Measurements from ENCODE around the gene RAI1.
"Not testable (repeated sequence)": the region's sequence is repeated elsewhere in the genome, so short reads cannot be mapped to it uniquely, and the experiment has no call there.

The RAI1 gene

DNA sequence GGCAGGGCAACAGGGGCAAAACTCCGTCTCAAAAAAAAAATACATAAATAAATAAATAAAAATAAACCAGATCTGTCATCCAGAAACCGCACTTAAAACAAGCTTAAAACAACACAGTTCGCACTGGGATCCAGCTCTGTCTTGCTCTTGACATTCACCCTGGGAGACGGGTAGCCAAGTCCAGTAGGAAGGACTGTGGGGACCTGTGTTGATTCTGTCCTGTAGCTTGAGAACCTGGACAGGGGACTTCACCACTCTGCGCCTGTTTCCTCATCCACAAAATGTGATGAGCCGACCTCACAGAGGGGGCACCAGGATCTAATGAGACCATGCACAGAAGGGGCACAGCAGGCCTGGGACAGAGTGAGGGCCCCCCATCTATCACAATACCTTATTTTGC, 1.5 kb upstream of the RAI1 start:
- DNase-seq: no peak

DNA sequence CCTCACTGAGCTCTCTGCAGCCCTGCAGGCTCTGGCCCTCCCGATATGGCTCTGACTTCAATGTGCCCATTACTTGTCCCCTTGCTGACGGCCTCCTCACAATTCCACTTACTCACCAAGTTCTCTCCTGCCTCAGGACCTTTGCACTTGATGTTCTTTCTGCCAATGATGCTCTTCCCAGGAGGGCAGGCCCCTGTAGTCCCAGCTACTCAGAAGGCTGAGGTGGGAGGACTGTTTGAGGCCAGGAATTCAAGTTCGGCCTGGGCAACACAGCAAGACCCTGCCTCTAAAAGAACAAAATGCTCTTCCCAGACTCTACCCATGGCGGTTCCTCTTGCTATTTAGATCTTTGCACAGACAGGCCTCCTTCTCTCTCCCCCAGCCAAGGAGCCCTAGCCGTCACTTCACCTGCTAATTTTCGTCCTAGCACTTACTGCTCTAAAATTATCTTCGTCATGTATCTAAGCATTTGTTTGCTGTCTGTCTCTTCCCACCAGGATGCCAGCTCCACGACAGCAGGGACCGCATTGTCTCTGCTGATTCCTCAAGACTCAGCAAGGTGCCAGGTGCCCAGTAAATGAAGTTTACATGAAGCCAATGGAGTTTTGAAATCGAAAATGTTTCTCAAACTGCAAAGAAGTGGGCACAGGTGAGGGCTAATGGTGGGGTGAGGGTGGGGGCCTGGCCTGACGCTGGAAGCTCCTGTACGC, 626 bp upstream of the RAI1 start:
- no peak for DNase-seq

DNA sequence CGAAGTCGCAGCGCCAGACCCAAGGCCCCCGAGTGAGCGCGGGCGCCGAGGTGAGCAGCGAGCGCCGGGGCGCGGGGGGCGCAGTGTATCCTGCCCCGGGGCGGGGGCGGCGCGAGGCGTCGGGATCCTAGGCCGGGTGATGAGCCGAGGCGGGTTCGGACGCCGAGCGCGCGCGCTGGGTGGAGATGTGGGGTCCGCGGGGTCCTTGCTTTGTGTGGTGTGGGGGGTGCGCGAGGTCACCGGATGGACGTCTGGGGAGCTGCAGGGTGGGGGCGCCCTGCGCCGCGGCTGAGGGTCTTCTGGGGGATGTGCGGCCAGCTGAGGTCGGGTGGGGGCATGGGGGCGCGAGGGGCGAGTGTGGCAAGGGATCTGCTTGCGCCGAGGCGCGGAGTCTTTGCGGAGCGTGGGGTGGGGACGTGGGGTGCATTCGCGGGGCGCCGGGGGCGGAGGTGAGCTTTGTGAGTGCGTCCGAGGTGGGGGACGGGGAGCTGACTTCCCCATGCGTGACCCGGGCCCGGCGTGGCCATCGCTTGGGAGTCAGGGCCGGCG, 560 bp downstream of the RAI1 start:
- DNase-seq: peak in 16 of 51 donors; percentile 35 to 73 (median 58)

DNA sequence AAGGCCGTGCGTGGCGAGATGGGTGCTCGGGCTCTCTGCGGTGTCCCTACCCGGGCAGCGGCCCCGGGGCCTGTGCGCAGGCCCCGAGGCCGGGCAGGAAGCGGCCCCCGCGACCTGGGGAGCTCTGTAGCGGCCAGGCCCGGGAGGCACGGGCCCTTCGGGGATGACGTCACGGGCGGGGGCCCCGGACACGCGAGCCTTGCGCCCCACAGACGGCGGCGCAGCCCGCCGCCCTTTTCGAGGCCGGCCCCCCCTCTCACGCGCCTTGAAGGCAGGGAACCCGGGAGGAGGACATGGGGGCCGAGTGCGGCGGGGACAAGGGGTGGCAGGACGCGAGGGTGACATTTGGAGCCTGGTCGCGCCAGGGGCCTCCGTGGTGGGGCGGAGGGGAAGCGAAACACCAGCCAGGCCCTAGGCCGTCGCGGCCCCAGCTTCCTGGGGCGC, 1.1 kb downstream of the RAI1 start:
- peak in 30 of 51 donors; percentile 43 to 81 (median 62) for DNase-seq

DNA sequence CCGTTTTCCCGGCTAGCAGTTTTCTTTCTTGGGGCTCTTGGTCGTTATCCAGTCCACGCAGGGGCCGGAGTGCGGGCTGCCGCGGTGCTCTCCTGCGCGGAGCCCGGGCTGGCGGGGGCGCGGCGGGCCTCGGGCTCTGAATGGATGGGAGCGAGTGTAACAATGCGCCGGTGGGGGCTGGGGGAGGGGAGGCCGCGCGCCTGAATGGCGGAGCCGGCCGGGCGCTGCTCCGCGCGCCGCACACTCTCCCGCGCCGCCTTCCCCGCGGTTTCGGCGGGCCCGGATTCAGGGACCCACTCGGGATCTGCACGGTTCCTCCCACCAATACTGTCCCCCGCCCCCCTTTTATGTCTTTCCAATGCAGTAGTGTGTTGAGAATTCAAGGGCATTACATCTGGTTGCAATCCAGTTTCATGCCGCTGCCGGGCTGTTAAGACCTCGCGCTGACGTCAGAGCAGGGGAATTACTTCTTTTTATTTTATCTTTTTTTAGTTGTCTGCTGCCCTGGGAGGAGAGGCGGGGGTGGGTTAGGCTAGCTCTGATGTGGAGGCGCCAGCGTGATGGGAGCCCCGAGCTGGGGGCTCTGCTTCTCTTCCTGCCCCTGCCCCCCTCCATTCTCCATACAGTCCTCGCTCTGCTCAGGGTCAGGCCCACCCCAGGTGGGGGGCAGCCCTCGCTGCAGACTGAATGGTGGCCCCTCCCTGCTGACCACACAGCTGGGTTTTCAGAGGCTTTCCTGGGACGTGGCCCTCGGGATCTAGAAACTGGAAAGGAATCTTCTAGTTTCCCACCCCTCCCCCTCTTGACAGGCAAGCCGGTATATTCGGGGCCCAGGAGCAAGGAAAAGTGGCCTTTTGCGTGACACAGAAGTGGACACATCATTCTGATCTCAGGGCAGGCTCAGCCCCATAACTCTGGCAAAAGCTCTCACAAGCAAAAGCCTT, 1.8 kb downstream of the RAI1 start:
- DNase-seq: peak in 42 of 51 donors; percentile 29 to 80 (median 56)

DNA sequence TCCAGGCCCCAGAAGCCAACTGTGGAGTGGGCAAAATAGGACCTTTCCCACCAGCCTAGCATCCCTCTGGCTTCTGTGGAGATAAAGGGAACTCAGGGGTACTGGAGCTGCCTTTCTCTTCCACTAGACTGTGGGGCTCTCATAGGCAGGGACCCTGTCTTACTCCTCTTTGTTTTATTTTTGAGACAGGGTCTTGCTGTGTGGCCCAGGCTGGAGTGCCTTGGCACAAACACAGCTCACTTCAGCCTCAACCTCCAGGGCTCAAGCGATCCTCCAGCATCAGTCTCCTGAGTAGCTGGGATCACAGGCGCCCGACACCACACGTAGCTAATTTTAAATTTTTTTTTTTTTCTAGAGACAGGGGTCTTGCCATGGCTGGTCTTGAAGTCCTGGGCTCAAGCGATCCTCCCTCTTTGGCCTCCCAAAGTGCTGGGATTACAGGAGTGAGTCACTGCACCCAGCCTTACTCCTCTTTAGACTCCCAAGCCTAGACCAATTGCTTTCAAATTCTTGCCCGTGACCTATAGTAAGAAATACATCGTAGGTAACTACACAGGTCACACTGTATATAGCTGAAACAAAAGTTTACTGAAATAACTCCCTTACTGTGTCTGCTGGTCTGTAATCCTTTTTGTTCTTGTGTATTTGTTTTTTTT, 2.6 kb downstream of the RAI1 start:
- DNase-seq: no peak

DNA sequence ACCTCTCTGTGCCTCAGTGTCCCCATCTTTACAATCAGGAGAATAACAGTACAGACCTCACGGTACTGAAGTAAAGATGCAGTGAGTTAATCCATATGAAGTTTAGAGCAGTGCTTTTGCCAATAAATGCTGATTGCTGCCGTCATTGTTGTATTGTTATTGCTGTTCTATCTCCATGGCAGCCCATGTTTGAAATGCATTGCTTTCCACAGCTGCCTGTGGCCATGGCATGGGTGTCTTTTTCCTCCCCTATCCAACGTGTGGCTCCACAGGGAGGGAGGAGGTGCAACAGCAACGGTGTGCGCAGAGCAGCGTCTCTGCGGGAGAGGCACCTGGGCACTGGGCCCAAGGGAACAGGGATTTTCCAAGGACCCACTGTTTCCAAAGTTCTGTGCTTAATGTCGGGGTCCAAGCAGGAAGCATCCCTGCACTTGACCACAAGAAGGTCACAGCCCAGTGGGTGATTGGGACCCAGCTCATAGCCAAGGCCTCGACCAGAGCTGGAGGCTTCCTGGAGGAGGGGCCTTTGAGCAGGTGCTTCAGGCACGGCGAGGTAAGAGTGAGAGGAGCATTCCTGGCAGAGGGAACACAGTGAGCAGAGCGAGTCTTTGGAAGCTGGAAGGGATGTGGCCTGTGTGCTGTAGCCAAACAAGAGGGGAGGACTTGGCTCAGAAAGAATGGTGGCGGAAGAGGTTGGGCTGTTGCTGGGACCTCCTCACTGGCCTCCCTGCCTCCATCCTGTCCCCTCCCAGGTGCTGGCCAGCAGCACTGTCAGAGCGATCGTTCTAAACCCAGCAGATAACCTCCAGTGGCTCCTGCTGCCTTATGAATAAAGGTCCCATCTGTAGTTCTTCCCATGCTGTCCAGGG, 3.9 kb downstream of the RAI1 start:
- DNase-seq: no peak

DNA sequence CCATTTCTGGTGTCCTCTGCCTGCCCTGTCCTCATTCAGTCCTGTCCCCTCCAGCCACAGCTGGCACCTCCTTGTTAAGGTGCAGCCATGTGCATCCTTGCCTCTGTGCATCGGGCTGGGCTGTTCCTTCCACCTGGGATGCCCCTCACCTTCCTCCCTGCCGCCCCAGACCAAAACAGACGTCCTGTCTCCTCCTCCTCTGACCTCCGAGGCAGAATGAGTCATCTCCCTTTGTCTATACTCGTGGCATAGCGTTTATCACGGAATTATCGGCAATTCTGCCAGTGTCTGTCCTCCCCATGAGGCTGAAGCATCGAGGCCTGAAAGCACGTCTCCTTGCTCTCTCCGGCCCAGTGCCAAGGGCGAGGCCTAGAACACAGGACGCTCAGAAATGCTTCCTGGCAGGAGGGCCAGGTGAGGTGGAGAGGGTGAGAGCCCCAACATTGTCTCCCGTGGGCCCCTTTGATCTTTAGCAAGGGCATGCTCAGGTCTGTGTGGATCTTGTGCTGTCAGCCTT, 4.6 kb downstream of the RAI1 start:
- DNase-seq: no peak

DNA sequence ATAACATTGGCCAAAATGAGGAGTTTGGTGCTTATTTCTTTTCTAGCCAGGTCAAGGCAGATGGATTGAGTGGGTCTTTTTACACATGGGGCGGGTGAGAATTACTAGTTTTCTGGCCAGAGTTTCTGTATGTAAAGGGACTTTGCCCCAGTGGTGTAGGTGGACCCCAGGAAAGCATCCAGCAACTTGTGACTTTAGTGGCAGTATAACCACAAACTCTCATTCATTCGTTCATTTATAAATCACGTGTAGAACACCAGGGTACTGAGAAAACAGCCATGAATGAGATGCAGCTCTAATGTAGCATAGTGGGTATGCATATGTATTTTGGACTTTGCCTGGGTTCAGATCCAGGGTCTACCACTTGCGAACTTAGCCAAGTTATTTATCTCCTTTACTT, 8.1 kb downstream of the RAI1 start:
- no peak for DNase-seq

DNA sequence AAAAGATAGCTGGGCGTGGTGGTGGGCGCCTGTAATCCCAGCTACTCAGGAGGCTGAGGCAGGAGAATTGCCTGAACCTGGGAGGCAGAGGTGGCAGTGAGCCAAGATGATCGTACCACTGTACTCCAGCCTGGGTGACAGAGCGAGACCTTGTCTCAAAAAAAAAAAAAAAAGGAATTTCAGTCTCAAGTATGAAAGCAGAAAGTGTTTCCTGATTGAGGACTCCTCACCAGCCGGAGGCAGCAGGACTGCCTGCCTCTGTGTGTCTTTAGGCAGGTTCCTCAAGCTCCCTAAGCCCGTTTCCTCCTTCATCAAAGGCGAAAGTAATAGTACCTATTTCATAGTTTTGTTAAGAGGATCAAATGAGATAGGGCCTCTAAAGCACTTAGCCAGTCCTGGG, 9.0 kb downstream of the RAI1 start:
- DNase-seq: not testable (repeated sequence)

DNA sequence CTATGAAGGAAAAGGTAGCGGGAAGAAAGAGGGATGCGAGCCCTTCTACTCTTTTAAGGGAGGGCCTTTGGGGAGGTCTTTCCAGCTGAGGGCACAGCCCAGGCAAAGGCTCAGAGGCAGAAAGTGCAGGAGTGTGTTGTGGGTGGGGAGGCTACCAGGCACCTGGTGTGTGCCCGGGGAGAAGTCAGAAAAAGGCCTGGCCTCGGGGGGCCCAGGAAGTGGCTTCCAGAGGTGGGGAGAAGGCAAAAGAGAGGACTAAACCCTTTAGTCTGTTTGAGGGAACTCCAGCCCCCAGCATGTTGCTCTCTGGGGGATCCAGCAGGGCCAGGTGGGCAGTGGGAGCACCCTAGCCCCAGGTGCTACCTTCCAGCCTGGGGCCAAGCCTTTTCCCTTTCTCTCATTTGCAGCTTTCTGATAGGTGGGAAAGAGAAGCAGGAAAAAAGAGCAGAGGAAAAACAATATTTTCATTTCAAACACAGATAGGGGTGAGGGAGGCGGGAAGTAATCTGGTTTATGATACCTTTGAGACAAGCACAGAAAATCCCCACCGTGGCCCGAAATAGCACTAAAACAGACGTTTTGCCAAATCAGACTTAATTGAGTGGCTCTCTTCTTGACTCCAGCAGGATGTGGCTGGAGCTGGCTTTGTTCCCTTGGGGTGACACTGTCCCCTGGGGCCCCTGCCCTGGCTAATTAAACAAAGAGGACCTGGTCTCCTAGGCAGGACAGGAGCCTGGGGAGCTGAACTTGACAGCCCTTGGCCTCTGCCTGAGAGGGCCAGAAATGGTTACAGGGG, 10.4 kb downstream of the RAI1 start:
- DNase-seq: no peak

DNA sequence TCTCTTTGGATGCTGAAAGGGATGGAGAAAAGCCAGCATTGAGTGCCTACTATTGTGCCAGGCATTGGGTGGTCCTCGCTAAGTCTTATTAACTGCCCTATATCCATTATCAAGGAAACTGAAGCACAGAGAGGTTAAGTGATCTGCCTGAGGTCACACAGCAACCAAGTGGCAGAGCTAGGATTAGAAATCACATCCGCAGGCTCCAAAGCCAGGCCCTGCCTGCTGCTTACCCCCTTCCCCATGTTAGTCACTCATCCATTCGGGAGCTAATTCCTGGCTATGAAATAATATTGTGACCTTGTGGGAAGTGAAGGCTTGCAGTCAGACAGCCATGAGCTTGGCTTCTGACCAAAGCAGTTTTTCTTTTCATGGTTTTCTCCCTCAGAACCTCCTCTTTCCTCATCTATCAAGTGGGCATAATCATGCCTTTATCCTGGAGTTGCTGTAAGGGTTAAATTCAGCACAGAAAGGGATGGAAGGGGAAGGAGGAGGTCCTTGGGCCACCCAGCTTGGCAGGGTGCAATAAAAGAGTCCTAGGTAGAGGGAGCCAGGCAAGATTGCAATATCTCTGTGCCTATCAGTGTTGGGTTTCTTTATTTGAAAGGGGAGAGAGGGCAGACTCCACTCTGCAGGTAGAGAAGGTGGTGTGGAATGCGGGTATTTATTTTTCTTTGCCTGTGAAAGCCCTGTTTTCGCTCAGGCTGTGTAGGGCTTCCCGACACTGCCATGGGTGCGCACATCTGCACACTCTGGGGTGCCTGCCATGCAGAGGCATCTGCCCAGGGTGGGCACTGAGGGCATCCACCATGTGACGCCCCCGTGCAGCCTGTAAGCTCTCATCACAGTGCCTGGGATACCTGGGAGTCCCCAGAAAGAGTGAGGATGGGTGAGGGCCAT, 11.3 kb downstream of the RAI1 start:
- no peak for DNase-seq

DNA sequence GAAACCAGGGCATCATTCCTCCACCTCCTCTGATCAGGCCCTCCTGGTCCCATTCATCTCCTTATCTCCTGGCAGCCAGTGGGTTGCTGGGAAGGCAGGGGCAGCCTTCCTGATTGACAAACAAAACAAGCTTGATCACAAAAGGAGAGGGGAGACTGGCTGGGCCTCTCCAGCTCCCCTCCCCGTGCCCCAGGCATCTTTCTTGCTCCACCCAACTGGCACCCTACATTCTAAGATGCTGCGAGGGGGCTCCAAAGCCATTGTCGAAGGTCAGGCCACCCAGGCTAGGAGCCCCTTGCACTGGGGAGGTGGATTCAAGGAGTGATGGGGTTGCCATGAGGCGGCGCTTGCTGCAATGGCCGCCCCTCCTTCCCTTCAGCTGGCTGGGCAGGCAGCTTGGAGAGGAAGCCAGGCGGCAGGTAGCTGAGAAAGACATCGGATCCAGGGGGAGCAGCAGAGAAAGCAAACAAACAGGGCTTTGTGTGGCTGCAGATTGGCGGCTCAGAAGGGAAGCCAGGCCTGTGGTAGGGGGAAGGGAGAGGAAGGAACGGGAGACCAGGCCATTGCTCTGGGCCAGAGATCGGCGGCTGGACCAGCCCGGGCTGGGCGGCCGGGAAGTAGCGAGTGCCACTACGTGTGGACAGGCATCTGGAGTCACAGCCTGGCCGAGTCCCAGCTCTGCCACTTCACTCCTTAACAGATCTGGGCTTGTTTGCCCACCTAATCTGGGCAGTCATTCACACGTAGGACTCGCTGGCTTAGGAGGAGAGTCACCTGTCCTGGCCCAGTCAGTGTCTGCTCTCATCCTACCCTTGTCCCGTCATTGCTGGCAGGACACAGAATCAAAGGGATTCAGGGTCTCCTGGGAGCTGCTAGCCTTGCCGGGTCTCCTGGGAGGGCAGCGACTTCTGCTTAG, 12.3 kb downstream of the RAI1 start:
- peak in 44 of 51 donors; percentile 35 to 86 (median 64) for DNase-seq

DNA sequence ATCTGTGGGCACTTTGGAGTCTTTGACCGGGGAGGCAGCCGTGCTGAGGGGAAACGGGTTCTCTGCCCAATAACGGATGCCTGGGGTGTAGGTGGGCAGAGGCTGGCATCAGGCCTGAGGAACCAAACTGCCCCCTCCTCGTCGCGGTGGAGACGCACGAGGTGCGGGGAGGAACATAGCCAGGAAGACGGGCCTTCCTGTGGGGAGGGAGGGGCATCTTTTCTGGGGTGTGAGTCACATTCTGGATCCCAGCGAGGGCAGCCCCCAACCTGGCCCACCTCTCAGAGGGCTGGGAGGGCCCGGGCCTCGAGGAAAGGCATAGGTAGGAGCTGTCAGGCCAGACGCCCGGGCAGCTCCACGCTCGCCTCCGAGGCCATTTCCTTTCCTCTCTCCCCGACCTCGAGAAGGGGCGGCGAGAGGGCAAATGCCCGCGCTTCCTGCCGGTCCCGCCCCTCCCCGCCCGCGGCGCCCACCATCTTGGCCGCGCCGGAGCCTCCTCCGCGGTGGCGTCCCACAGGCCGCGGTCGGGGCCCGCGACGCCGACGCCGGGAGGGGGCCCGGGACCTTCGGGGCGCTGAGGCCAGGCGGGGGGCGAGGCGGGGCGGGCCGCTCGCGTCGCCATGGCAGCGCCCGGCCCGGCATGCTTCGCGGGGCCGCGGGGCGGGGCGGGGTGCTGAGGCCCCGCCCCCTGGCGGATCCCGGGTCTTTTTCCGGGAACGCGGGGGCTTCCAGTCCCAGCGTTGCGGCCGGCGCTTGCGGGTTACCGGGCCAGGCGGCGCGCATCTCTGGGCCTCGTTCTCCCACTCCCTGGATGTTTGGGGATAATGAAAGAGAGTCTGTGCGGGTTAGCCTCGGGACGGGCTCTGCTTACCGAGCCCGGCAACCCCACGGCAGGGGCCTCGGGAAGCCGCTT, 13.2 kb downstream of the RAI1 start:
- DNase-seq: peak in 48 of 51 donors; percentile 37 to 87 (median 70)

DNA sequence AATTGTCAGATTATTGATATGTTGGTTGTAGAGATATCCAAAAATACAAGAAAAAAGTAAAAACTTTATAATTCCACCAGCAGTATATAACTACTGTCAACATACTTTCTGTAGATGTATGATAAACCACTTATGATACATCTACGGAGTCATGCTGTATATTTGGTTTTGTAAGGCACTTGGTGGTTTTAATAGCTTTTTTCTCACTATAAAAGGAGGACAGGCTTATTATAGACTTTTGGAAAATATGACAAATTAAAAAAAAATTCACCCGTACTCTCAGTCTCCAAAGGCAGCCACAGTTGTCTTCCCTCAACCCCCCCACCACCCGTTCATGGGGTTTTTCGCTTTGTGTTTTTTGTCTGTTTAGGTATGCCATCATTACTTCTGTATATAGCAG, 14.8 kb downstream of the RAI1 start:
- DNase-seq: no peak
